H9 (cell line): Measurements from ENCODE around the gene GOLT1A. TPM values are rescaled to one million over a fixed set of nuclear protein-coding genes. Genes with fewer than 3 reads are reported as not detected.

Experiments
- DNase-seq: peaks from one replicate; pipeline ENCODE4 v3.0.0-alpha.2; 2017
- H2AFZ ChIP-seq: one replicate; pipeline ENCODE4 v1.6.1; 2013; ENCODE audit warnings: mild to moderate bottlenecking, low read length, control low read depth, moderate library complexity
- H2AK5ac ChIP-seq: 2 replicates; pipeline ENCODE4 v1.6.1; 2013; ENCODE audit warnings: low read length, control low read depth, mixed read lengths; ENCODE audit not compliant: insufficient read length
- H2BK120ac ChIP-seq: one replicate; pipeline ENCODE4 v1.6.1; 2013; ENCODE audit warnings: low read depth, mild to moderate bottlenecking, low read length, control low read depth, inconsistent platforms; ENCODE audit not compliant: poor library complexity, severe bottlenecking
- H2BK12ac ChIP-seq: 2 replicates; pipeline ENCODE4 v1.6.1; 2013; ENCODE audit warnings: low read length, control low read depth, mixed read lengths, low read depth; ENCODE audit not compliant: insufficient read length
- H2BK15ac ChIP-seq: 2 replicates; pipeline ENCODE4 v1.6.1; 2013; ENCODE audit warnings: low read depth, low read length, control low read depth
- H2BK20ac ChIP-seq: one replicate; pipeline ENCODE4 v1.6.1; 2013; ENCODE audit warnings: low read depth, mild to moderate bottlenecking, low read length, control low read depth, inconsistent platforms; ENCODE audit not compliant: poor library complexity, severe bottlenecking
- H2BK5ac ChIP-seq: 2 replicates; pipeline ENCODE4 v1.6.1; 2013; ENCODE audit warnings: low read length, control low read depth, mixed read lengths; ENCODE audit not compliant: insufficient read length
- H3K14ac ChIP-seq: 2 replicates; pipeline ENCODE4 v1.6.1; 2013; ENCODE audit warnings: low read length, control low read depth; ENCODE audit not compliant: insufficient read depth
- H3K18ac ChIP-seq: 2 replicates; pipeline ENCODE4 v1.6.1; 2013; ENCODE audit warnings: low read depth, mild to moderate bottlenecking, mixed read lengths, low read length, control low read depth; ENCODE audit not compliant: insufficient read length
- H3K23ac ChIP-seq: 2 replicates; pipeline ENCODE4 v1.6.1; 2013; ENCODE audit warnings: low read length, control low read depth, mixed read lengths, low read depth; ENCODE audit not compliant: insufficient read length
- H3K23me2 ChIP-seq: 2 replicates; pipeline ENCODE4 v1.6.1; 2013; ENCODE audit warnings: low read depth, mild to moderate bottlenecking, mixed read lengths, low read length, control low read depth; ENCODE audit not compliant: insufficient read length, poor library complexity, severe bottlenecking
- H3K27ac ChIP-seq: 2 replicates; pipeline ENCODE4 v1.5.1; 2013; ENCODE audit warnings: low read length, control low read depth, mixed read lengths, low read depth; ENCODE audit not compliant: insufficient read length
- H3K27me3 ChIP-seq: 2 replicates; pipeline ENCODE4 v1.6.1; 2013; ENCODE audit warnings: low read length, control low read depth, inconsistent platforms; ENCODE audit not compliant: insufficient read depth
- H3K4ac ChIP-seq: 2 replicates; pipeline ENCODE4 v1.6.1; 2013; ENCODE audit warnings: low read depth, mild to moderate bottlenecking, control low read depth, inconsistent platforms, low read length, moderate library complexity
- H3K4me1 ChIP-seq: 2 replicates; pipeline ENCODE4 v1.6.1; 2013; ENCODE audit warnings: low read length, control low read depth, inconsistent platforms; ENCODE audit not compliant: insufficient read depth
- H3K4me2 ChIP-seq: 2 replicates; pipeline ENCODE4 v1.6.1; 2013; ENCODE audit warnings: low read length, control low read depth, mixed read lengths; ENCODE audit not compliant: insufficient read length, insufficient read depth
- H3K56ac ChIP-seq: 2 replicates; pipeline ENCODE4 v1.6.1; 2013; ENCODE audit warnings: low read depth, mild to moderate bottlenecking, mixed read lengths, low read length, control low read depth; ENCODE audit not compliant: insufficient read length
- H3K79me1 ChIP-seq: 2 replicates; pipeline ENCODE4 v1.6.1; 2013; ENCODE audit warnings: low read depth, mild to moderate bottlenecking, moderate library complexity, low read length, control low read depth, inconsistent platforms; ENCODE audit not compliant: insufficient read depth, poor library complexity, severe bottlenecking
- H3K79me2 ChIP-seq: 2 replicates; pipeline ENCODE4 v1.6.1; 2013; ENCODE audit warnings: low read length, control low read depth, inconsistent platforms; ENCODE audit not compliant: insufficient read depth
- H3K9ac ChIP-seq: 2 replicates; pipeline ENCODE4 v1.6.1; 2013; ENCODE audit warnings: low read length, control low read depth, mixed read lengths; ENCODE audit not compliant: insufficient read length; ENCODE audit errors: extremely low read depth
- H3K9me3 ChIP-seq: one replicate; pipeline ENCODE4 v1.6.1; 2013; ENCODE audit warnings: low read depth, low read length, inconsistent platforms; ENCODE audit not compliant: control insufficient read depth
- H3T11ph ChIP-seq: one replicate; pipeline ENCODE4 v1.6.1; 2013; ENCODE audit warnings: mild to moderate bottlenecking, low read length, control low read depth, inconsistent platforms
- H4K20me1 ChIP-seq: one replicate; pipeline ENCODE4 v1.6.1; 2013; ENCODE audit not compliant: control insufficient read depth, insufficient read length, insufficient read depth
- H4K5ac ChIP-seq: 2 replicates; pipeline ENCODE4 v1.6.1; 2013; ENCODE audit warnings: low read depth, mild to moderate bottlenecking, mixed read lengths, low read length, control low read depth; ENCODE audit not compliant: insufficient read length
- H4K8ac ChIP-seq: replicated peaks from 2 replicates; pipeline ENCODE4 v1.6.1; 2013; ENCODE audit warnings: low read length, control low read depth, mixed read lengths, low read depth; ENCODE audit not compliant: insufficient read length
- H4K91ac ChIP-seq: 2 replicates; pipeline ENCODE4 v1.6.1; 2013; ENCODE audit warnings: low read depth, mild to moderate bottlenecking, moderate library complexity, mixed read lengths, low read length, control low read depth; ENCODE audit not compliant: insufficient read length
- H3K27ac Mint-ChIP-seq, 3 experiments: 2 replicates in 2 of 3; 3 replicates in 1 of 3; pipeline ENCODE4 v1.8.0; 2020 to 2021; ENCODE audit warnings: mixed read lengths in 3 of 3, mild to moderate bottlenecking in 1 of 3, moderate library complexity in 1 of 3
- H3K27me3 Mint-ChIP-seq: 2 replicates; pipeline ENCODE4 v1.8.0; 2021; ENCODE audit warnings: low read depth, mild to moderate bottlenecking, moderate library complexity, mixed read lengths
- H3K36me3 Mint-ChIP-seq, 3 experiments: 2 replicates in 2 of 3; 3 replicates in 1 of 3; pipeline ENCODE4 v1.8.0; 2020 to 2021; ENCODE audit warnings: low read depth in 3 of 3, mixed read lengths in 3 of 3; ENCODE audit not compliant: insufficient read depth in 1 of 3
- H3K4me1 Mint-ChIP-seq, 2 experiments: 2 replicates each; pipeline ENCODE4 v1.8.0; 2020; ENCODE audit warnings: mixed read lengths in 2 of 2
- H3K4me3 Mint-ChIP-seq, 2 experiments: 2 replicates in 1 of 2; 3 replicates in 1 of 2; pipeline ENCODE4 v1.8.0; 2020 to 2021; ENCODE audit warnings: mild to moderate bottlenecking in 2 of 2, mixed read lengths in 2 of 2, moderate library complexity in 1 of 2
- H3K9me3 Mint-ChIP-seq, 2 experiments: 2 replicates in 1 of 2; 3 replicates in 1 of 2; pipeline ENCODE4 v1.8.0; 2020; ENCODE audit warnings: mild to moderate bottlenecking in 2 of 2, mixed read lengths in 2 of 2, moderate library complexity in 1 of 2
- WGBS: extraction: QIAGEN DNeasy Blood & Tissue Kit; methylation state at CpG from one replicate; pipeline ENCODE4 v1.1.7; 2013; ENCODE audit warnings: missing lambda C conversion rate, low lambda C conversion rate, mixed read lengths; ENCODE audit not compliant: insufficient read length; ENCODE audit errors: extremely low coverage; 5-methylcytosine and 5-hydroxymethylcytosine counted together
- total RNA-seq: library from RNA; stranded (reverse); gene quantifications from 2 replicates; pipeline ENCODE4 v1.2.1, GENCODE V29; 2021
- TF ChIP-seq, protein P1 (sequence below): fragments of 200-600 bp; sonication (generic); conservative IDR thresholded peaks from 3 replicates; pipeline ENCODE4 v1.8.0; 2021; ENCODE audit warnings: antibody characterized with exemption, mild to moderate bottlenecking

The GOLT1A gene
- total RNA-seq, 1 experiment from 2014 or later: 4.2 TPM

DNA sequence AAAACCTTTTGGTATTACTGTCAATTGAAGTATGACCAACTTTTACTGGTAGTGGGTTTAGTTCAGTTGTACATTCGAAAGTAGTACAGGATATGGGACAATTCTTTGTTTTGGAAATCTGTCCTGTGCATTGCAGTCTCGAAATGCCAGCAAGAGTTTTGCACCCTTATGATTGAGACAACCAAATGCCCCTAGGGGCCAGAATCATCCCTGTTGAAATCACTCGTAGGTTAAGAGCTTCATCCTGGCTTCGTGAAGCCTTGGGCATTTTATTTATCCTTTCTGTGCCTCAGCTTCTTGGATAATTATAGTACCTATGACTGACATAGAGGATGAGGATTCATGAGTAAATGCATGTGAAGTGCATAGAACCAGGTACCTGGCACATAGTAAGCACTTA is 2.4 kb upstream of the GOLT1A start:
- H3K79me1 ChIP-seq: no peaks in the 10 kb centered on the region
- DNase-seq: no peak
- H3K4me3 Mint-ChIP-seq: no peak overlapping the region
- H3K23me2 ChIP-seq: peaks cover 11% of the 10 kb centered on the region
- WGBS: no CpG with 5 or more reads among the region's 4 CpGs
- H3K9me3 Mint-ChIP-seq: no peaks in the 10 kb centered on the region
- TF ChIP-seq, protein P1, sequence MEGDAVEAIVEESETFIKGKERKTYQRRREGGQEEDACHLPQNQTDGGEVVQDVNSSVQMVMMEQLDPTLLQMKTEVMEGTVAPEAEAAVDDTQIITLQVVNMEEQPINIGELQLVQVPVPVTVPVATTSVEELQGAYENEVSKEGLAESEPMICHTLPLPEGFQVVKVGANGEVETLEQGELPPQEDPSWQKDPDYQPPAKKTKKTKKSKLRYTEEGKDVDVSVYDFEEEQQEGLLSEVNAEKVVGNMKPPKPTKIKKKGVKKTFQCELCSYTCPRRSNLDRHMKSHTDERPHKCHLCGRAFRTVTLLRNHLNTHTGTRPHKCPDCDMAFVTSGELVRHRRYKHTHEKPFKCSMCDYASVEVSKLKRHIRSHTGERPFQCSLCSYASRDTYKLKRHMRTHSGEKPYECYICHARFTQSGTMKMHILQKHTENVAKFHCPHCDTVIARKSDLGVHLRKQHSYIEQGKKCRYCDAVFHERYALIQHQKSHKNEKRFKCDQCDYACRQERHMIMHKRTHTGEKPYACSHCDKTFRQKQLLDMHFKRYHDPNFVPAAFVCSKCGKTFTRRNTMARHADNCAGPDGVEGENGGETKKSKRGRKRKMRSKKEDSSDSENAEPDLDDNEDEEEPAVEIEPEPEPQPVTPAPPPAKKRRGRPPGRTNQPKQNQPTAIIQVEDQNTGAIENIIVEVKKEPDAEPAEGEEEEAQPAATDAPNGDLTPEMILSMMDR: no peak
- H3K4me1 Mint-ChIP-seq: peaks cover 8 to 11% of the 10 kb centered on the region in 2 experiments; a peak in 2 of 4 replicates
- H3K27me3 ChIP-seq: no peaks in the 10 kb centered on the region
- no peak overlapping the region for H2BK12ac ChIP-seq
- no peaks in the 10 kb centered on the region for H3K79me2 ChIP-seq
- no peak overlapping the region for H3K4ac ChIP-seq
- no peak overlapping the region for H2BK20ac ChIP-seq
- H3K27me3 Mint-ChIP-seq: peaks cover 6% of the 10 kb centered on the region
- H3T11ph ChIP-seq: no peak overlapping the region
- no peak overlapping the region for H2BK15ac ChIP-seq
- no peak overlapping the region for H3K23ac ChIP-seq
- H3K14ac ChIP-seq: no peak overlapping the region
- H2AK5ac ChIP-seq: no peak overlapping the region
- H3K36me3 Mint-ChIP-seq: no peaks in the 10 kb centered on the region; a peak in 1 of 7 replicates
- H4K20me1 ChIP-seq: no peaks in the 10 kb centered on the region
- H3K9ac ChIP-seq: no peak overlapping the region
- no peak overlapping the region for H4K8ac ChIP-seq
- H3K4me1 ChIP-seq: peaks cover 3% of the 10 kb centered on the region; the same call in 1 of the 2 replicates
- H3K18ac ChIP-seq: no peak overlapping the region
- H4K5ac ChIP-seq: no peak overlapping the region
- no peak overlapping the region for H3K56ac ChIP-seq
- no peak overlapping the region for H2BK120ac ChIP-seq
- H3K9me3 ChIP-seq: no peaks in the 10 kb centered on the region
- no peak overlapping the region for H4K91ac ChIP-seq
- no peak overlapping the region for H3K4me2 ChIP-seq
- no peak overlapping the region for H3K27ac Mint-ChIP-seq
- H2BK5ac ChIP-seq: no peak overlapping the region
- no peak overlapping the region for H2AFZ ChIP-seq
- H3K27ac ChIP-seq: no peak overlapping the region
